GM12872 (cell line): ENCODE measurements around the gene NECAB3.

Source experiments
- TF ChIP-seq, protein P1 (sequence below): IDR thresholded peaks from 3 replicates; pipeline ENCODE4 v1.5.1; 2011; ENCODE audit warnings: low read depth, mild to moderate bottlenecking, low read length, moderate library complexity; ENCODE audit not compliant: insufficient read depth

NECAB3 gene

DNA sequence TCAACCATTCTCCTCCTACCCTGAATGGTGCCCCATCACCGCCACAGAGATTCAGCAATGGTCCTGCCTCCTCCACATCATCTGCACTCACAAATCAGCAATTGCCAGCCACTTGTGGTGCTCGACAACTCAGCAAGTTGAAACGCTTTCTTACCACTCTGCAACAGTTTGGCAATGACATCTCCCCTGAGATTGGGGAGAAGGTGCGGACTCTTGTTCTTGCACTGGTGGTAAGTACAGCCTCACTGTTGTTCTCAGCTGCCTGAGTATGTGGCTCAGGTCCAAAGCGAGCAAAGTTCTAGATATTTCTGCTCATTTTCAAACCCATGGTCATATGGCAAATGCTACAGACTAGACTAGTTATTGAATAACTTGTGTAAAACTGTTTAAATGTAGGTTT, 63.1 kb downstream of the NECAB3 start:
- TF ChIP-seq, protein P1, sequence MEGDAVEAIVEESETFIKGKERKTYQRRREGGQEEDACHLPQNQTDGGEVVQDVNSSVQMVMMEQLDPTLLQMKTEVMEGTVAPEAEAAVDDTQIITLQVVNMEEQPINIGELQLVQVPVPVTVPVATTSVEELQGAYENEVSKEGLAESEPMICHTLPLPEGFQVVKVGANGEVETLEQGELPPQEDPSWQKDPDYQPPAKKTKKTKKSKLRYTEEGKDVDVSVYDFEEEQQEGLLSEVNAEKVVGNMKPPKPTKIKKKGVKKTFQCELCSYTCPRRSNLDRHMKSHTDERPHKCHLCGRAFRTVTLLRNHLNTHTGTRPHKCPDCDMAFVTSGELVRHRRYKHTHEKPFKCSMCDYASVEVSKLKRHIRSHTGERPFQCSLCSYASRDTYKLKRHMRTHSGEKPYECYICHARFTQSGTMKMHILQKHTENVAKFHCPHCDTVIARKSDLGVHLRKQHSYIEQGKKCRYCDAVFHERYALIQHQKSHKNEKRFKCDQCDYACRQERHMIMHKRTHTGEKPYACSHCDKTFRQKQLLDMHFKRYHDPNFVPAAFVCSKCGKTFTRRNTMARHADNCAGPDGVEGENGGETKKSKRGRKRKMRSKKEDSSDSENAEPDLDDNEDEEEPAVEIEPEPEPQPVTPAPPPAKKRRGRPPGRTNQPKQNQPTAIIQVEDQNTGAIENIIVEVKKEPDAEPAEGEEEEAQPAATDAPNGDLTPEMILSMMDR: no peak

DNA sequence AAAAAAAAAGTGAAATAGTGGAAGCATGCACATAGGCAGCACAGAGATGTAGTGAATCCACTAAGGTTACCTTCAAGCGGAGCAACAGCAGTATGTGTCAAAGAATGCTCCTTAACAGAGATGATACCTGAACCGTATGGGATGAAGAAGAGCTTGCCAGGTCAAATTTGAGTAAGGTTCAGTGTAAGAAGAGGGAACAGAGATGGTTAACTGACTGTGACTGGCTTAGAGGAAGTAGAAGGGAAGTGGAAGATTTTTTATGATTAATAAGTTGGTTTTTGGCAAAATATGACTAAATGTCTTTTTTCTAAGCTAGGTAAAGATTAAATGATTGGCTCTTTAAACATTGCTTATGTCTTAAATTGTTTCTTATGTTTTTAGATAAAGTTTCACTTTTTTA, 64.7 kb downstream of the NECAB3 start:
- TF ChIP-seq, protein P1: no peak
